Parathyroid adenoma (tissue), 2 donors: Measurements from ENCODE around the gene CCDC91.
"Not testable (repeated sequence)": the region's sequence is repeated elsewhere in the genome, so short reads cannot be mapped to it uniquely, and the experiment has no call there.

ENCODE experiments used
- H2AFZ ChIP-seq: fragments of 300-600 bp; sonication (generic); one replicate; pipeline ENCODE4 v1.7.0; 2017; ENCODE audit warnings: antibody characterized with exemption, mild to moderate bottlenecking
- H3K27ac ChIP-seq: fragments of 300-600 bp; sonication (generic); one replicate; pipeline ENCODE4 v1.7.0; 2017
- H3K27me3 ChIP-seq: fragments of 300-600 bp; sonication (generic); one replicate; pipeline ENCODE4 v1.7.0; 2017; ENCODE audit warnings: low read length; ENCODE audit not compliant: control insufficient read depth, insufficient read depth
- H3K36me3 ChIP-seq: fragments of 300-600 bp; sonication (generic); one replicate; pipeline ENCODE4 v1.7.0; 2017; ENCODE audit warnings: low read length; ENCODE audit not compliant: control insufficient read depth, insufficient read depth
- H3K4me1 ChIP-seq: fragments of 300-600 bp; sonication (generic); one replicate; pipeline ENCODE4 v1.7.0; 2017; ENCODE audit warnings: control low read depth
- H3K4me2 ChIP-seq: fragments of 300-600 bp; sonication (generic); one replicate; pipeline ENCODE4 v1.7.0; 2017; ENCODE audit warnings: low read length
- H3K4me3 ChIP-seq: fragments of 300-600 bp; sonication (generic); one replicate; pipeline ENCODE4 v1.7.0; 2017; ENCODE audit warnings: low read depth, low read length
- H3K79me2 ChIP-seq: fragments of 300-600 bp; sonication (generic); one replicate; pipeline ENCODE4 v1.7.0; 2017; ENCODE audit warnings: control low read depth
- H3K9ac ChIP-seq: fragments of 300-600 bp; sonication (generic); one replicate; pipeline ENCODE4 v1.7.0; 2017; ENCODE audit warnings: mild to moderate bottlenecking
- H3K9me3 ChIP-seq: fragments of 300-600 bp; sonication (generic); one replicate; pipeline ENCODE4 v1.7.0; 2017; ENCODE audit warnings: low read length; ENCODE audit not compliant: control insufficient read depth
- TF ChIP-seq, protein P1 (sequence below): fragments of 300-600 bp; sonication (generic); IDR thresholded peaks from one replicate; pipeline ENCODE4 v1.7.0; 2017; ENCODE audit warnings: antibody characterized with exemption, mild to moderate bottlenecking
- donor health status: primary hyperparathyroidism.

CCDC91 gene

DNA sequence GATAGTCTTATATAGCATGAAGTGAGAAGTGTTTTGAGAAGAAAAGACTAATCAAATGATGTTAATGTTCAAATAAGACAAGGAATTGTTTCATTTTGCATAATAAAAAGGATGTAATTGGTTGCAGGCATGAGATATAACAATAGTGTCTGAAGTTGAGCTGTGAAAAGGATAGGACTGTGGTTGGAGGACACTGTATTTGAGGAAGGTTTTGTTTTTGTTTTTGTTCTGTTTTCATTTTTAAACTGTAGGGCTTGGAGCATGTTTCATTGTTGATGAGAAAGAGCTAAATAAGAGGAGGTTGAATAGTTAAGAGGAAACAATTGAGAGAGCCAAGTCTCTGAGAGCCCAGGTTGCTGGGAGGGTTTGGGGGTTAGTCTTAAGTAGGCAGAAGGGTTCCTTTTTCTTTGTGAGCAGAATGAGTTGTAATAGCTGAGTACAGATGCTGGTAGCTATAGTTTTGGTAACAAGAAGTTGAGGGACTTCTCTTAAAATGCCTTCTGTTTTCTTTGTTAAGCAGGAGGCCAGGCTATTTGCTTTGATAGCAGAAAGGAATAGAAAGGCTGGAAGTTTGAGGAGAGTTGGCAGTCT, 58.4 kb downstream of the CCDC91 start:
- Histone ChIP-seq H3K27me3 (no peaks in the 10 kb centered on the region), H3K9me3 (no peaks in the 10 kb centered on the region), H3K79me2 (peaks cover 16% of the 10 kb centered on the region), H3K9ac (no peak overlapping the region), H2AFZ (no peak overlapping the region), H3K4me1 (peaks cover 11% of the 10 kb centered on the region), H3K4me3 (no peak overlapping the region), H3K27ac (no peak overlapping the region), H3K4me2 (no peak overlapping the region), H3K36me3 (no peaks in the 10 kb centered on the region)
- TF ChIP-seq, protein P1, sequence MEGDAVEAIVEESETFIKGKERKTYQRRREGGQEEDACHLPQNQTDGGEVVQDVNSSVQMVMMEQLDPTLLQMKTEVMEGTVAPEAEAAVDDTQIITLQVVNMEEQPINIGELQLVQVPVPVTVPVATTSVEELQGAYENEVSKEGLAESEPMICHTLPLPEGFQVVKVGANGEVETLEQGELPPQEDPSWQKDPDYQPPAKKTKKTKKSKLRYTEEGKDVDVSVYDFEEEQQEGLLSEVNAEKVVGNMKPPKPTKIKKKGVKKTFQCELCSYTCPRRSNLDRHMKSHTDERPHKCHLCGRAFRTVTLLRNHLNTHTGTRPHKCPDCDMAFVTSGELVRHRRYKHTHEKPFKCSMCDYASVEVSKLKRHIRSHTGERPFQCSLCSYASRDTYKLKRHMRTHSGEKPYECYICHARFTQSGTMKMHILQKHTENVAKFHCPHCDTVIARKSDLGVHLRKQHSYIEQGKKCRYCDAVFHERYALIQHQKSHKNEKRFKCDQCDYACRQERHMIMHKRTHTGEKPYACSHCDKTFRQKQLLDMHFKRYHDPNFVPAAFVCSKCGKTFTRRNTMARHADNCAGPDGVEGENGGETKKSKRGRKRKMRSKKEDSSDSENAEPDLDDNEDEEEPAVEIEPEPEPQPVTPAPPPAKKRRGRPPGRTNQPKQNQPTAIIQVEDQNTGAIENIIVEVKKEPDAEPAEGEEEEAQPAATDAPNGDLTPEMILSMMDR = no peak

DNA sequence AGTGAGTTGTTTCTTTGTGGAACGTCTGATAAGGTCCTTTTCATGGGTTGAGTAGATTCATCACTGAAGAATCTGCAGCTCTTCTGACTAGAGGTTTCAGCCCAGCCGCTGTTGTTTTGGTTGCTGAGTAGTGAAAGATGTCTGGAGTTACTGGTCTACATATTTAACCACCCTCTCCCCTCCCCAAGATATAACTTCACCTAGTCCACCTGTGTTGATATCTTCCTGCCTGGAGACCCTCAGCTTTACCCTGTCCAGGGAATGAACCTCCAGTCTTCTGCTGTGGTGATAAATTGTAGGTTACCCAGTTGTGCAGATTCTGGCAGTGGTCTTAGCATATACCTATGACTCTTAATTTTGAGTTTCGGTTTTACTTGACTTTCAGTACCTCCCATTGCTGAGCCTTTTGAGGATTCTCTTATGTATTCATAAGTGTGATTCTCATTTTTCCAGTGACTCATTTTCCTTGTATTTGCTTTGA, 62.9 kb downstream of the CCDC91 start:
- Histone ChIP-seq H3K4me3 (no peak overlapping the region), H3K9me3 (no peaks in the 10 kb centered on the region), H2AFZ (no peak overlapping the region), H3K4me1 (peaks cover 6% of the 10 kb centered on the region), H3K4me2 (no peak overlapping the region), H3K9ac (no peak overlapping the region), H3K79me2 (peaks cover 6% of the 10 kb centered on the region), H3K27me3 (no peaks in the 10 kb centered on the region), H3K36me3 (no peaks in the 10 kb centered on the region), H3K27ac (no peak overlapping the region)
- TF ChIP-seq, protein P1 = no peak

DNA sequence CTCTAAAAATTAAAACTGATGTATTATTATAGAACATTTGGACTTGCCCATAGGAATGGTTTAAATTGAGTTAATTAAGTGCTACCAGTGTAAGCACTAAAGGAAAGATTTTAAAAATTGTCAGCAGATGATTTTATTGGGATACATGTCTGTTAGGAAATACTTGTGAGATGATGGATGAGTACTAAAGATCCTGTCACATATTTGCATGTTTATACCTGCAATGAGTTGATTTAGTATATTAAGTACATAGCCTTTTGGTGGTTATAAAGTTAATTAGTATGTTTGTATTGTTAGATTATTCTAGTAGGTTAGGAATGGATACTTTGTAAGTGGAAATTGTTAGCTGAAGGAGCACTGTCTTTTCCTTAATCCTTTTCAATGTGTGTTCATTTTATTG, 67.2 kb downstream of the CCDC91 start:
- H3K79me2 ChIP-seq = peaks cover 3% of the 10 kb centered on the region

DNA sequence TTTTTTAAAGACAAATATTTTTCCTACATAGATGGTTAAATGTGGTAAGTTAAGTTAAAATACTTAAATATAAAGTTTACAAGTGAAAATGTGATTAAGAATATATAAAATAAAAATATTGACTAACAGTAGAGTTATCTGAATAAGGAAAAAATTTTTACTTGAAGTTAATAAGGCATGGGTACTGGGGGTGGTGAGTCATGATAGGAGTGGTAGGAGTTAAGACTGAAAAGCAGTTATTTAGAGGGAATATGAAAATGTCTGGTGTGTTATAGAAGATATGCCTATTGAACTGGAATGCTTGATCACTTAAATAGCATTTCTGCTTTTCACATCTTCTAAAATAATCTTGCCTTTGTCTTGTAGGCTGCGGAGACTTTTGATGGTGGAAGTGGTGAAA, 68.7 kb downstream of the CCDC91 start:
- Histone ChIP-seq H3K9ac (no peak overlapping the region), H3K79me2 (no peaks in the 10 kb centered on the region), H3K27ac (no peak overlapping the region), H3K27me3 (no peaks in the 10 kb centered on the region), H3K36me3 (no peaks in the 10 kb centered on the region), H3K4me2 (no peak overlapping the region), H3K4me3 (no peak overlapping the region), H3K9me3 (no peaks in the 10 kb centered on the region), H2AFZ (no peak overlapping the region), H3K4me1 (no peaks in the 10 kb centered on the region)
- TF ChIP-seq, protein P1 = no peak

More for the DNA sequence above, 67.2 kb downstream of the CCDC91 start:
- no peak overlapping the region for H3K27ac ChIP-seq
- H3K9me3 ChIP-seq = no peaks in the 10 kb centered on the region
- H3K4me2 ChIP-seq = no peak overlapping the region
- H3K9ac ChIP-seq = no peak overlapping the region
- no peaks in the 10 kb centered on the region for H3K27me3 ChIP-seq
- no peak overlapping the region for H3K4me3 ChIP-seq
- H2AFZ ChIP-seq = no peak overlapping the region
- no peaks in the 10 kb centered on the region for H3K36me3 ChIP-seq
- no peaks in the 10 kb centered on the region for H3K4me1 ChIP-seq
- TF ChIP-seq, protein P1 = no peak

DNA sequence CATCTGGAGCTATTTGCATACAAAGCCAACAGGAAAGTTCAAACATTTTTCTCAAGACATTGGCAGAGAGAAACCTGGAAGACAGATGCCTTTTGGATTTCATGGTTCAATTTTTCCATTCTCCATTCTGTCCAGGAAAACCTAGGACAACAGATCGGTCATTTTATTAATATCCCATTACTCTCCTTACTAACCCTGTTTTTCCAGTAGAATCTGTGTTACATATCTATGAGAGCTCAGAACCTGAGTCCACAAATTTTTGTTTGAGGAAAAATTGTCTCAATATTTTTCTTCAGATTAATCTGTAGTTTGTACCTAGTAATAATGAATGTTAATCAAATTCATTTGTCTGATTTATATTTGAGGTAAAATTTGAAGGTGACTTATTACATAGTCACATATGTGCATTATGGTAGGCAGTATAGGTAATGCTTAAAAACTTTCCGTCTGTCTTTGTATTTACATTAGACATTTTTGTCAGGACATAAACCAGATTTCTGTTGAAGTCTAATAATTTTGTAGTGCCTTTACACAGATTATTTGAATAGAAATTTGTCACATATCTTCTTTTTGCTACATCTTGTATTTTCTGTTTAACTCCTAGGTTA, 75.3 kb downstream of the CCDC91 start:
- Histone ChIP-seq H3K9me3 (no peaks in the 10 kb centered on the region), H3K4me3 (no peak overlapping the region), H3K27me3 (no peaks in the 10 kb centered on the region), H3K4me1 (no peaks in the 10 kb centered on the region), H3K9ac (no peak overlapping the region), H3K4me2 (no peak overlapping the region), H3K79me2 (no peaks in the 10 kb centered on the region), H3K27ac (no peak overlapping the region), H2AFZ (no peak overlapping the region), H3K36me3 (no peaks in the 10 kb centered on the region)
- TF ChIP-seq, protein P1 = no peak

DNA sequence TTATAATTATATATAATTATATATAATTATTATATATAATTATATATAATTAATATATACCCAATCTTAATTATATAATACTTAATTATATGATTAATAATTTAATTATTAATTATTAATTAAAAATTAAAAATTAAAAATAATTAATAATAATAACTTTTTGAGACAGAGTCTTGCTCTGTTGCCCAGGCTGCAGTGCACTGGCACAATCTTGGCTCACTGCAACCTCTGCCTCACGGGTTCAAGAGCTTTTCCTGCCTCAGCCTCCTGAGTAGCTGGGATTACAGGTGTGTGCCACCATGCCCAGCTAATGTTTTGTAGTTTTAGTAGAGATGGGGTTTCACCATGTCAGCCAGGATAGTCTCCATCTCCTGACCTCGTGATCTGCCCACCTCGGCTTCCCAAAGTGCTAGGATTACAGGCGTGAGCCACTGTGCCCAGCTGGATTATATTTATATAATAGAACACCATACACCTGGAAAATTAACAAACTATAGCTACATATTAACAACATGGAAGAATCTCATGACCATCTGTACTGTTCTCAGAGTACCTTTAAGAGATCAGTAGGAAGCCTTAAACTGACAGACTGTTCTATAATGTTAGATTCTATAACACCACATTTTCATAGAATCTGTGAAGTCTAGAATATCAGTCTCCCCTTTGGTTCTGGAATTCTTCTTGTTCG, 77.8 kb downstream of the CCDC91 start:
- not testable (repeated sequence) for H3K4me3 ChIP-seq, H3K9ac ChIP-seq, H3K27ac ChIP-seq, H3K36me3 ChIP-seq, H3K27me3 ChIP-seq, H3K79me2 ChIP-seq, H3K4me2 ChIP-seq, H2AFZ ChIP-seq, H3K4me1 ChIP-seq, H3K9me3 ChIP-seq
